ENCODE data around the gene APOA4. TPM values are rescaled to one million over a fixed set of nuclear protein-coding genes. Genes with fewer than 3 reads are reported as not detected.

APOA4 gene
- polyA plus RNA-seq, 1 of the 3 experiments (the other 2 are of a cell fraction): not detected

- Histone ChIP-seq H3K9ac (no peak overlapping the region), H3K4me3 (ENCODE audit: low read depth in 2 of 2, low read length in 1 of 2) (no peak overlapping the region), H3K4me1 (ENCODE audit: control insufficient read depth in 1 of 2, insufficient read depth in 2 of 2, low read depth in 1 of 2, low read length in 1 of 2) (peaks cover 37 to 38% of the 10 kb centered on the region in 2 experiments), H3K9me3 (no peaks in the 10 kb centered on the region), H3K36me3 (replicated peaks in 1 of 2; ENCODE audit: control insufficient read depth in 1 of 2, insufficient read depth in 2 of 2, low read length in 1 of 2) (peaks cover 12 to 37% of the 10 kb centered on the region in 2 experiments), H3F3A (replicated peaks; ENCODE audit: insufficient read depth) (peaks cover 40% of the 10 kb centered on the region), H3K9me2 (no peaks in the 10 kb centered on the region), H2AFZ (ENCODE audit: low read depth) (no peak overlapping the region), H3K27me3 (ENCODE audit: insufficient read depth) (no peaks in the 10 kb centered on the region), H3K4me2 (no peak overlapping the region), H3K27ac (ENCODE audit: low read depth in 2 of 2, low read length in 1 of 2) (no peak overlapping the region), H4K20me1 (ENCODE audit: insufficient read depth) (no peaks in the 10 kb centered on the region), H3K79me2 (ENCODE audit: insufficient read depth) (no peaks in the 10 kb centered on the region)
- TF ChIP-seq RAD21 (IDR thresholded peaks at IDR 0.05; ENCODE audit: low read length): no peak
- TF ChIP-seq MEF2A (IDR thresholded peaks at IDR 0.05; ENCODE audit: borderline replicate concordance, low read depth): no peak
- TF ChIP-seq MAX (IDR thresholded peaks at IDR 0.05; ENCODE audit: low read depth): no peak
- no peak for TF ChIP-seq RFX5 (IDR thresholded peaks at IDR 0.05; ENCODE audit: low read length)
- TF ChIP-seq GATA2 (CRISPR knock-in tag; IDR thresholded peaks at IDR 0.05): no peak
- no peak for TF ChIP-seq NRF1 (IDR thresholded peaks at IDR 0.05; ENCODE audit: low read depth, low read length)
- TF ChIP-seq ELF1 (IDR thresholded peaks at IDR 0.05): no peak
- no peak for TF ChIP-seq MXI1 (IDR thresholded peaks at IDR 0.05; ENCODE audit: low read depth, low read length)
- TF ChIP-seq RXRA (IDR thresholded peaks at IDR 0.05; ENCODE audit: borderline replicate concordance, low read depth): no peak
- no peak for TF ChIP-seq TAF1 (IDR thresholded peaks at IDR 0.05; ENCODE audit: borderline replicate concordance, low read depth, low read length)
- no peak for TF ChIP-seq USF1 (IDR thresholded peaks at IDR 0.05; ENCODE audit: borderline replicate concordance, low read depth)
- no peak for TF ChIP-seq JUND (IDR thresholded peaks at IDR 0.05)
- WGBS (ENCODE audit: low lambda C conversion rate): 89% methylated on average over 2 of the region's 2 CpGs
- no peak for DNase-seq
- CTCF ChIA-PET: interaction anchor here (0.7 to 1.1 kb wide), 2 partner anchors 21 to 66 kb away, joined by 3 to 7 read pairs; partner anchors contain the start of gene APOA5
- POLR2A ChIA-PET: no interaction called here
Observed at GRCh38 chr11:116857316-116857715, 34.2 kb upstream of the APOA4 start.

GRCh38 chr11:116856423-116856822 is 33.3 kb upstream of the APOA4 start:
- no peaks in the 10 kb centered on the region for H3K9me2 ChIP-seq
- H3K27ac ChIP-seq (ENCODE audit: low read depth in 2 of 2, low read length in 1 of 2): no peak overlapping the region
- H2AFZ ChIP-seq (ENCODE audit: low read depth): no peak overlapping the region
- no peaks in the 10 kb centered on the region for H3K79me2 ChIP-seq (ENCODE audit: insufficient read depth)
- POLR2A ChIA-PET: no interaction called here
- peaks cover 29 to 36% of the 10 kb centered on the region in 2 experiments for H3K4me1 ChIP-seq (ENCODE audit: control insufficient read depth in 1 of 2, insufficient read depth in 2 of 2, low read depth in 1 of 2, low read length in 1 of 2)
- peaks cover 12 to 34% of the 10 kb centered on the region in 2 experiments for H3K36me3 ChIP-seq (replicated peaks in 1 of 2; ENCODE audit: control insufficient read depth in 1 of 2, insufficient read depth in 2 of 2, low read length in 1 of 2)
- H3K4me3 ChIP-seq (ENCODE audit: low read depth in 2 of 2, low read length in 1 of 2): no peak overlapping the region
- no peaks in the 10 kb centered on the region for H3K9me3 ChIP-seq
- H3K9ac ChIP-seq: no peak overlapping the region
- no peak for DNase-seq
- H3K4me2 ChIP-seq: no peak overlapping the region
- no peaks in the 10 kb centered on the region for H4K20me1 ChIP-seq (ENCODE audit: insufficient read depth)
- H3K27me3 ChIP-seq (ENCODE audit: insufficient read depth): no peaks in the 10 kb centered on the region
- CTCF ChIA-PET: interaction anchor here (2.5 kb wide), 1 partner anchor 20 kb away, joined by 7 read pairs; no protein-coding TSS in a partner anchor
- WGBS (ENCODE audit: low lambda C conversion rate): 95% methylated on average over 5 of the region's 5 CpGs
- TF ChIP-seq RFX5 (IDR thresholded peaks at IDR 0.05; ENCODE audit: low read length) (no peak), RCOR1 (IDR thresholded peaks at IDR 0.05; ENCODE audit: low read length) (no peak), GATA2 (CRISPR knock-in tag; IDR thresholded peaks at IDR 0.05) (no peak), ZBTB33 (IDR thresholded peaks at IDR 0.05; ENCODE audit: borderline replicate concordance, low read depth) (no peak), SMC3 (IDR thresholded peaks at IDR 0.05; ENCODE audit: low read depth, low read length) (no peak), NFIC (IDR thresholded peaks at IDR 0.05; ENCODE audit: borderline replicate concordance) (no peak), MEF2A (IDR thresholded peaks at IDR 0.05; ENCODE audit: borderline replicate concordance, low read depth) (no peak), EZH2phosphoT487 (IDR thresholded peaks at IDR 0.05; ENCODE audit: borderline replicate concordance, low read depth) (no peak), REST (IDR thresholded peaks at IDR 0.05; ENCODE audit: low read depth, low read length) (no peak)
- peaks cover 38% of the 10 kb centered on the region for H3F3A ChIP-seq (replicated peaks; ENCODE audit: insufficient read depth)

All from SK-N-SH (cell line).